NCI-H1092 treated with DMSO at 0.1 percent for 48 hours (cell line): ENCODE data around the gene RABEPK.
A peak's percentile ranks its signal among the peaks of the same experiment; 100 is the strongest.
"Not testable (repeated sequence)": the region's sequence is repeated elsewhere in the genome, so short reads cannot be mapped to it uniquely, and the experiment has no call there.

Experiments used
- DNase-seq: peaks from one replicate; lab custom pipeline; 2025; lab: John Stamatoyannopoulos, UW

The RABEPK gene, protein sequence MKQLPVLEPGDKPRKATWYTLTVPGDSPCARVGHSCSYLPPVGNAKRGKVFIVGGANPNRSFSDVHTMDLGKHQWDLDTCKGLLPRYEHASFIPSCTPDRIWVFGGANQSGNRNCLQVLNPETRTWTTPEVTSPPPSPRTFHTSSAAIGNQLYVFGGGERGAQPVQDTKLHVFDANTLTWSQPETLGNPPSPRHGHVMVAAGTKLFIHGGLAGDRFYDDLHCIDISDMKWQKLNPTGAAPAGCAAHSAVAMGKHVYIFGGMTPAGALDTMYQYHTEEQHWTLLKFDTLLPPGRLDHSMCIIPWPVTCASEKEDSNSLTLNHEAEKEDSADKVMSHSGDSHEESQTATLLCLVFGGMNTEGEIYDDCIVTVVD

DNA sequence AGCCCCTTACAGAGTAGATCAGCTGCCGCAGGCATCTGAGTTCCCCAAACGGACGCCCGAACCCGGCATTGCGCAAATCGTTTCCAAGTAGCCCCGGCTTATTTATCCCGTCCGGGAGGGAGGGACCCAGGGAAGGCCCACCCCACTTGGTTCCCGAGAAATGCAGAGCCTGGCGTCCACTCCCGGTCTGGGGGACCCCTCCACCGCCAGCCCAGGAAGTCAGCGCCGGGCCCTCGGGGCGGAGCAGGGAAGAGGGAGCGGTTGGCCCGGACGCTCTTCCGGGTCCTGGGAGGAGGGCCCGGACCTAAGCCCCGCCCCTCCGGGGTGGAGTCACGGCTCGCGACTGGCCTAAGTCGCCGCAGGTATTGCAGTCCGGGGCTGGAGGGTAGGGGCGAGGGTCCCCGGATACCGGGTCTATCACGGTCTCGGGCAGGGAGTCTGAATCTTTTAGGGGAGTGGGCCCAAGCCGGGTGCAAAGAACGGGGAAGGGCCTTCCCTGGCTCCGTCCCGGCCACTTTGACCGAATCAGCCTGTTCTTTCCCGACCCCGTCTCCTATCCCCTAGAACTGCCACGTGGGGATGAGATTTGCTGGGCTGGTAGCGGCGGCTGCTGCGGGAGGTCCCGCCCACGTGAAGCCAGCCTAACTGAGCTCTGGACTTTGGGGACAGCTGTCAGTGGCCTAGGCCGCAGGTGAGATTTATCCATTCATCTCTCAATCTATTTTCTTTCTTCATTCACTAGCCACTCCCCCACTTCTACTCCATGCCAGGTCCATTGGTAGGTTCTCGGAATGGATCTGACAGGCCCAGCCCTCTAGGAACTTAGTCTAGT lies at the start of gene RABEPK:
Gene RABEPK (plus strand): TSS at position 327 of the 832 bp plus-strand sequence. CDS start 2,472 bp downstream, outside the sequence.
- DNase-seq, result peak; percentile 80

GRCh38 chr9:125151730-125152129 lies 48.6 kb upstream of the RABEPK start:
- no peak for DNase-seq

- DNase-seq, result no peak
Measured at GRCh38 chr9:125153712-125154367, 46.5 kb upstream of the RABEPK start.

DNA sequence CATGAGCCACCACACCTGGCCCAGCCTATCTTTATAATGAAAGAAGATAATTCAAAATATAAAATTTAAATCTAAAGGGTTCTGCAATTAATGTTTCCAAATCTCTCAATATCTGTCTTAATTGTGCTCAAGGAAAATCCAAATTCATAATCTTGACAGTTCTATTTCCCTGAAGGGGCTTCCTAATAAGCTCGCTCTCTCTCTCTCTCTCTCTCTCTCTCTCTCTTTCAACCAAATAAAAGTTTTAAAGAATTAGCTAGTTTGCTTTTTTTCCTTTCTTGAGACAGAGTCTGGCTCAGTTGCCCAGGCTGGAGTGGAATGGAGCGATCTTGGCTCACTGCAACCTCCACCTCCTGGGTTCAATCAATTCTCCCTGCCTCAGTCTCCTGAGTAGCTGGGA lies 43.8 kb upstream of the RABEPK start:
- DNase-seq, result no peak

DNA sequence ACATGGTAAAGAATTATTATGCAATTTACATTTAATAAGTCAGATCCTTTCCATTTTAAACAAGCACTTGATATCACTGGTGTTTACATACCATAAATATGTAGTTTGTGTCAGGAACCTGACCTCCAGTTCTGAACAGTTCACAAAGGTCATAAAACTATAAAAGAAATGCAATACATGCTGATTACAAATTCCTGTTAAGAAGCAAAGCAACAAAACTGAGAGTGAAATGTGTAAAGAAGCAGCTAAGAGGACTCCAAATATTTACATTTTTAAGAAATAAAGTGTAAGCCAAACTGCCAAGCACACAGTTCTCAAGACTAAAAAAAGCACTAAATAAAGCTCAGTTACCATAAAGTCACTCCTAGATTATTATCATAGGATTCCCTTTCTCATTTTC lies 39.6 kb upstream of the RABEPK start:
- DNase-seq, result no peak

DNA sequence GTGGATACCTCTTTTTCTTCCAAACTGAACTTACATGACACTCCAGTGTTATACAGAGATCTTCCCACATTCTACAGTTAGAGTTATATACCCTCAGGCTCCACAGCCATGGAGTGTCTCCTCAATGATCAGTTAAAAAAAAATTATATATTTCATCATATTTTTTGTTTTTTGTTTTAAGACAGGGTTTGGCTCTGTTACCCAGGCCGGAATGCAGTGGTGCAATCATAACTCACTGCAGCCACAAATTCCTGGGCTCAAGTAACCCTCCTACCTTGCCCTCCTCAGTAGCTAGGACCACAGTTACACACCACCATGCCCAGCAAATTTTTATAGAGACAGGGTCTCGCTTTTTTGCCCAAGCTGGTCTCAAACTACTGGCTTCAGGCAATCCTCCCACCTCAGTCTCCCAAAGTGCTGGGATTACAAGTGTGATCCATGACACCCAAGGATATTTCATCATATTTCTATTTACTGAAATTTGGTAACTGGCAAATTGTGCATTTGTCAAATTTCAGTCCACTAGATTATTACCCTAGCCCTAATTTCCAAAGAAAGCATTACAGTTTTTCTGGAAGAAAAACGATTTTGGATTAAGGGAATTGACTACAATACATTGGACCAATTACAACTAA lies 38.9 kb upstream of the RABEPK start:
- no peak for DNase-seq

- DNase-seq, result not testable (repeated sequence)
Measured at GRCh38 chr9:125162891-125163290, 37.5 kb upstream of the RABEPK start.

GRCh38 chr9:125166762-125167161 lies 33.6 kb upstream of the RABEPK start:
- DNase-seq, result no peak

- no peak for DNase-seq
Measured at GRCh38 chr9:125169895-125170294, 30.4 kb upstream of the RABEPK start.

DNA sequence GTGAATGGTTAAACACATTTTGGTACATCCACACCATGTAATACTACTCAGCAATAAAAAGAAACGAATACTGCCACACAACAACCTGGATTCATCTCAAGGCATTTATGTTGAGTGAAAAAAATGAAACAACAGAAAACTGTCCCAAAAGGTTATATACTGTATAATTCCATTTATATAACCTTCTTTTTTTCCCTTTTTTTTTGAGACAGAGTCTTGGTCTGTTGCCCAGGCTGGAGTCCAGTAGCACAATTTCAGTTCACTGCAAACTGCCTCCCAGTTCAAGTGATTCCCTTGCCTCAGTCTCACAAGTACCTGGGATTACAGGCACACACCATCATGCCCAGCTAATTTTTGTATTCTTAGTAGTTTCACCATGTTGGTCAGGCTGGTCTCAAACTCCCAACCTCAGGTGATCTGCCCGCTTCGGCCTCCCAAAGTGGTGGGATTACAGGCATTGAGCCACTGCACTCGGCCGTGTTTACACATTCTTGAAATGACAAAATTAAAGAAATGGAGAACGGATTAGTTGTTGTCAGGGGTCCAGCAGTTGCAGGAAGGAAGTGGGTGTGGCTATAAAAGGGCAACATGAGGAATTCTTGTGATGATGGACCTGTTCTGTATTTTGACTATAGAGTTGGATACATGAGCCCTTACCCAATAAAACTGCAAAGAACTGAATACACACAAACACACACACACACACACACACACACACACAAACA lies 28.1 kb upstream of the RABEPK start:
- DNase-seq, result no peak

DNA sequence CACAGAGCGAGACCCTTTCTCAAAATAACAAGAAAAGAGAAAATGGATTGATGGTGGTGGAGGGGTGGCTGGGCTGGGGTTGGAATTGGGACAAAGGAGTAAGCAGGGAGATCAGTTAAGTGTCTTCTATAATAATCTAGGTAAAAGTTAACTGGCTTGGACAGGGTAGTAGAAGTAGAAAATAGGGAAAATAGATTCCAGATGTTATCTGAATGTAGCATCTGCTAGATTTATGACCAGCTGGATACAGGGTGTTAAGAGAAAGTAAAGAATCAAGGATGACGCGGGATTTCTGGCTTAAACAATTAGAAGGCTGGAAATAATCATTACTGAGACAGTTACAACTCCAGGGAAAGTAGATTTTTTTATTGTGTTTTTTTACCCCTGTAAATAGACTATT lies 23.7 kb upstream of the RABEPK start:
- no peak for DNase-seq

GRCh38 chr9:125177888-125178287 lies 22.5 kb upstream of the RABEPK start:
- DNase-seq, result no peak

DNA sequence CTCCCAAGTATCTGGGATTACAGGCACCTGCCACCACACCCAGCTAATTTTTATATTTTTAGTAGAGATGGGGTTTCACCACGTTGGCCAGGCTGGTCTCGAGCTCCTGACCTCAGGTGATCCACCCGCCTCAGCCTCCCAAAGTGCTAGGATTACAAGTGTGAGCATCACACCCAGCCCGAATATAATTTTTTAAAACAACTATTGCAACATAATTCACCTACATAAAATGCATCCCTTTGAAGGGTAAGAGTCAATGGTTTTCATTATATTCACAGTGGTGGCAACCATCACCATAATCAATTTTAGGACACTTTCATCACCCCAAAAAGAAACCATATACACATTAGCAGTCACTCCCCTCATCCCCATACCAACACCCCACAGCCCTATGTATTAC lies 20.6 kb upstream of the RABEPK start:
- DNase-seq, result not testable (repeated sequence)

- no peak for DNase-seq
Measured at GRCh38 chr9:125180876-125181275, 19.5 kb upstream of the RABEPK start.

GRCh38 chr9:125181756-125182155 lies 18.6 kb upstream of the RABEPK start:
- not testable (repeated sequence) for DNase-seq

DNA sequence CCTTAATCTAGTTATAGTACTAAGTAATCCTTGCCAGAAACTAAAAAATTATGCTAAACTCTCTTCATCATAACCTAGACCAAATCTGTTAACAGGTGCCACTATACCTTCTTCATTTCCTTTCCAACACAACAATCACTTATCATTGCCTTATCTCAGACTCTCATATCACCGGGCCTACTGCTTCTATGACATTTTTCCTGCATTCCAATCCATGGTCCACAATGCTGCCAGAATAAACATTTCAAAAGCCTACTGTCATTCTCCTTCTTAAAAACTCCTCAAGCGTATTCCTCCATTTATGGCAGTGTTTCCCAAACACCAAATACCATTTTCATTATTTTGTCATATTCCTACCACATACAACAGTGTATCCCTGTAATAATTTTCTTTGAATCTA lies 17.3 kb upstream of the RABEPK start:
- DNase-seq, result no peak

DNA sequence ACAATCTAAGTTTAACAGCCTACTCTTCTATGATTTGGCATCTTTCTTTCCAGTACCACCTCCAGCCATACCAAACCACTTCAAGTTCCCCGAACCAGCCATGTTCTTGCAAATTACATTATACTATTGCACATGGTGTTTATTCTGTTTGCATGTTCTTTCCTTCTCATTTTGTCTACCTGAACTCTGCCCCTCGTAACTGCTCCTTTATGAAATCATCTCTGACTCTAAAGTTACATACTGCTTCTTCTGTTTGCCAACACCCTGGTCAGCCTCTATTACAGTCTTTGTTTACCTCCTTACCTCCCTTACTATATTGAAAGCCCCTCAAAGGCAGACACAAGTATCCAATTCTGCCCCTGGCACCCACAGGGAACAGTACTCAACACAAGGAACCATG lies 16.8 kb upstream of the RABEPK start:
- no peak for DNase-seq

DNA sequence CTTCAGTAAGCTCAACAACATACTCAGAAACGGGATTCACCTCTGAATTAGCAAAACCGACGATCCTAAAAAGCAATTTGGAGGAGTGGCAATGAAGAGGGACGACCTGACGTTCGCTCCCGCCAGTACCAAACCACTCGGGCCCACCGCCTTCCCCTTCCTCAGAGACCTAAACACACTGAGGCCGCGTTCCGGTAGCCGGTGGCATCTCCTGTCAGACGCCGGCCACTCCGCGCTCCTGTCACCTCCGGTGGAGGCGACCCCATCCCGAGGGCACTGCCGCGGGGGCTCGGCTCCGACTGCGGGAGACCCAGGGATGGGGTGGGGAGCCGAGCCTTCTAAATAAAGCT lies 11.4 kb upstream of the RABEPK start:
- DNase-seq, result no peak

- peak; percentile 95 for DNase-seq
Measured at GRCh38 chr9:125189361-125190289, 10.7 kb upstream of the RABEPK start, which contains the start of gene PPP6C. Gene PPP6C (minus strand): TSS chr9:125189803. CDS start chr9:125189718, 85 bp downstream.

- DNase-seq, result peak; percentile 24
Measured at GRCh38 chr9:125190361-125190801, 10.0 kb upstream of the RABEPK start.
